ENCODE data around the gene ANP32A.

- TF ChIP-seq POLR2AphosphoS5 (IDR thresholded peaks at IDR 0.05), result no peak
- TF ChIP-seq POLR2A (IDR thresholded peaks at IDR 0.05), result no peak
- no peak for TF ChIP-seq CTCF (IDR thresholded peaks at IDR 0.05)
- TF ChIP-seq EP300 (IDR thresholded peaks at IDR 0.05), result no peak
Measured at GRCh38 chr15:68774120-68774519, 46.6 kb downstream of the ANP32A start.
